Smooth muscle cell (in vitro differentiated cells): ENCODE measurements around the gene SPNS2. TPM values are rescaled to one million over a fixed set of nuclear protein-coding genes. Genes with fewer than 3 reads are reported as not detected.

Experiments used
- DNase-seq: peaks from one replicate; lab custom pipeline; 2025; ENCODE audit not compliant: unreplicated experiment; lab: John Stamatoyannopoulos, UW
- H2AFZ ChIP-seq: fragments of 200-600 bp; sonication (generic); 2 replicates; pipeline ENCODE4 v1.6.0; 2016; ENCODE audit warnings: antibody characterized with exemption, low read depth, mild to moderate bottlenecking
- H3F3A ChIP-seq: fragments of 200-600 bp; sonication (generic); 2 replicates; pipeline ENCODE4 v1.6.0; 2017; ENCODE audit warnings: antibody characterized with exemption, low read depth
- H3K27ac ChIP-seq: fragments of 200-600 bp; sonication (generic); 2 replicates; pipeline ENCODE4 v1.5.1; 2016; ENCODE audit warnings: low read depth, mild to moderate bottlenecking
- H3K27me3 ChIP-seq: fragments of 200-600 bp; sonication (generic); 2 replicates; pipeline ENCODE4 v1.6.1; 2016; ENCODE audit warnings: low read depth, mild to moderate bottlenecking
- H3K36me3 ChIP-seq: fragments of 200-600 bp; sonication (generic); 2 replicates; pipeline ENCODE4 v1.5.1; 2016; ENCODE audit warnings: low read depth
- H3K4me1 ChIP-seq: fragments of 200-600 bp; sonication (generic); 2 replicates; pipeline ENCODE4 v1.5.1; 2016; ENCODE audit warnings: low read depth
- H3K4me2 ChIP-seq: fragments of 200-600 bp; sonication (generic); 2 replicates; pipeline ENCODE4 v1.6.0; 2016; ENCODE audit warnings: mild to moderate bottlenecking
- H3K4me3 ChIP-seq: fragments of 200-600 bp; sonication (generic); 2 replicates; pipeline ENCODE4 v1.5.1; 2016; ENCODE audit warnings: mild to moderate bottlenecking
- H3K79me2 ChIP-seq: fragments of 200-600 bp; sonication (generic); 2 replicates; pipeline ENCODE4 v1.6.0; 2016; ENCODE audit warnings: low read depth, mild to moderate bottlenecking
- H3K9ac ChIP-seq: fragments of 200-600 bp; sonication (generic); 2 replicates; pipeline ENCODE4 v1.6.0; 2016; ENCODE audit warnings: low read depth
- H3K9me3 ChIP-seq: fragments of 200-600 bp; sonication (generic); replicated peaks from 2 replicates; pipeline ENCODE4 v1.5.1; 2016; ENCODE audit warnings: low read depth
- H4K20me1 ChIP-seq: fragments of 200-600 bp; sonication (generic); 2 replicates; pipeline ENCODE4 v1.6.0; 2016; ENCODE audit warnings: low read depth
- CTCF ChIP-seq: fragments of 200-600 bp; sonication (generic); IDR thresholded peaks from 2 replicates; pipeline ENCODE4 v1.5.1; 2017; ENCODE audit warnings: borderline replicate concordance, mild to moderate bottlenecking, antibody characterized with exemption; ENCODE audit not compliant: insufficient read depth, poor library complexity, severe bottlenecking
- WGBS: methylation state at CpG from one replicate; pipeline ENCODE4 v1.1.7; 2016; ENCODE audit warnings: low lambda C conversion rate; 5-methylcytosine and 5-hydroxymethylcytosine counted together
- polyA plus RNA-seq: library from polyadenylated mRNA; unstranded; fragments of >200 nt; fragmentation: Nextera tagmentation; extraction: Ambion mirVana; gene quantifications from 2 replicates; pipeline ENCODE4 v1.2.1, GENCODE V29; 2016
- total RNA-seq: library from RNA; depleted of rRNA; stranded (reverse); fragments of >200 nt; gene quantifications from 2 replicates; pipeline ENCODE4 v1.2.3, GENCODE V29; 2014

SPNS2 gene
- total and polyA plus RNA-seq, 2 experiments from 2014 or later = 5.1 to 16.5 TPM

DNA sequence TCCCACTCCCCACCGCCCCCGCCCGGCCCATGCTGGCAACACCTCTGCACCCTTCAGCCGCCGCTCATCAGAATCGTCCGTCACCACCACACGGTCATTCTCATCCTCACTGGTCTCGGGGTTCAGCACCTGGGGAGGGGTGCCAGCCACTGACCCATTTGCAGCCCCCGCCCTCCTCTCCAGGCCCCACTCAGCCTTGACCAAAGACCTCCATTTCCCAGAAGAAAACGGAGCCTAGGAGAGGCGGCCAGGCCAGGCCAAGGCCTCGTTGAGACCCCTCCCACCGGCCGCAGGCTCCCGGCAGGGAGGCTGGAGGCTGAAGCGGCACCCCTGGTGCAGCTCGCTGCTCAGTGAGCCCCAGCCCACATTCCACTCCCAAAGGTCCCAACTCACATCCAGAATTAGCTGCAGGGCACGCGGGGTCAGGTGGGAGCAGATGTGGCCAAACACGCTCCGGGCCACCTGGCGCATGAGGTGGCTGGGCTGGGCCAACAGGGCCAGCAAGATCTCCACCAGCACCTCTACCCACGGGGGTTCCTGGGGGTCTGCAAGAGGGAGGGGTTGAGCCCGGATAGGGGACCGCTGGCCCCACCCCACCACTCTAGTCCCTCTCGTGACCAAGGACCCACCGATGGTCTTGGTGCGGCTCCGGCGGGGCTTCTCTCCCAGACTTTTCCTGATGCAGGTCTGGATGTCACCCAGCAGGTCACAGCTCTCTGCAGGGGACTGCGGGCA is 46.7 kb downstream of the SPNS2 start:
- no peak for TF ChIP-seq CTCF
- Histone ChIP-seq H3K4me3 (no peak overlapping the region), H4K20me1 (no peaks in the 10 kb centered on the region), H3K27me3 (no peaks in the 10 kb centered on the region), H2AFZ (no peak overlapping the region), H3K27ac (no peak overlapping the region), H3K9me3 (no peaks in the 10 kb centered on the region), H3K36me3 (no peaks in the 10 kb centered on the region), H3K9ac (no peak overlapping the region), H3K79me2 (no peaks in the 10 kb centered on the region), H3F3A (no peaks in the 10 kb centered on the region), H3K4me2 (no peak overlapping the region), H3K4me1 (no peaks in the 10 kb centered on the region)
- no peak for DNase-seq
- 94% methylated on average over 29 of the region's 32 CpGs for WGBS

GRCh38 chr17:4547118-4547906 is 48.6 kb downstream of the SPNS2 start:
- Histone ChIP-seq H3F3A (no peaks in the 10 kb centered on the region), H4K20me1 (no peaks in the 10 kb centered on the region), H3K4me2 (no peak overlapping the region), H3K9me3 (no peaks in the 10 kb centered on the region), H3K36me3 (no peaks in the 10 kb centered on the region), H3K79me2 (no peaks in the 10 kb centered on the region), H2AFZ (no peak overlapping the region), H3K9ac (no peak overlapping the region), H3K4me3 (no peak overlapping the region), H3K27me3 (no peaks in the 10 kb centered on the region), H3K27ac (no peak overlapping the region), H3K4me1 (no peaks in the 10 kb centered on the region)
- WGBS = 96% methylated on average over 17 of the region's 17 CpGs
- DNase-seq = no peak
- TF ChIP-seq CTCF = no peak

- H3K36me3 ChIP-seq = no peaks in the 10 kb centered on the region
- WGBS = over 99% methylated on average over 18 of the region's 18 CpGs
Observed at GRCh38 chr17:4548061-4548461, 49.4 kb downstream of the SPNS2 start.

More at GRCh38 chr17:4548061-4548461, 49.4 kb downstream of the SPNS2 start:
- no peaks in the 10 kb centered on the region for H3K9me3 ChIP-seq
- H3F3A ChIP-seq = no peaks in the 10 kb centered on the region
- no peak for DNase-seq
- no peak overlapping the region for H2AFZ ChIP-seq
- no peaks in the 10 kb centered on the region for H3K79me2 ChIP-seq
- TF ChIP-seq CTCF = no peak
- H3K4me3 ChIP-seq = no peak overlapping the region
- H3K4me1 ChIP-seq = no peaks in the 10 kb centered on the region
- no peaks in the 10 kb centered on the region for H4K20me1 ChIP-seq
- no peak overlapping the region for H3K4me2 ChIP-seq
- H3K27ac ChIP-seq = no peak overlapping the region
- no peak overlapping the region for H3K9ac ChIP-seq
- H3K27me3 ChIP-seq = no peaks in the 10 kb centered on the region
